Liver (tissue), 9 donors: ENCODE results near the gene HOXD11. TPM values are rescaled to one million over a fixed set of nuclear protein-coding genes. Genes with fewer than 3 reads are reported as not detected.

Source experiments
- DNase-seq: peaks from one replicate; pipeline ENCODE4 v3.0.0-alpha.2; 2017; ENCODE audit warnings: low spot score
- H3K27ac ChIP-seq, 2 donors: one replicate each; pipeline ENCODE4 v1.7.0; 2013; ENCODE audit warnings: inconsistent platforms in 2 of 2, low read length in 2 of 2, control low read depth in 1 of 2, low read depth in 1 of 2, mild to moderate bottlenecking in 1 of 2
- H3K27me3 ChIP-seq, 4 donors: one replicate each; pipeline versions ENCODE4 v1.6.1 to v1.7.0; 2013; ENCODE audit warnings: low read length in 3 of 4, inconsistent platforms in 1 of 4, mild to moderate bottlenecking in 1 of 4, moderate library complexity in 1 of 4; ENCODE audit not compliant: control insufficient read depth in 4 of 4, insufficient read depth in 4 of 4
- H3K36me3 ChIP-seq, 4 donors: one replicate each; pipeline versions ENCODE4 v1.6.1 to v1.7.0; 2013; ENCODE audit warnings: low read length in 3 of 4, mild to moderate bottlenecking in 3 of 4, low read depth in 1 of 4, moderate library complexity in 1 of 4; ENCODE audit not compliant: control insufficient read depth in 4 of 4, insufficient read depth in 3 of 4
- H3K4me1 ChIP-seq, 4 donors: one replicate each; pipeline versions ENCODE4 v1.6.1 to v1.7.0; 2013; ENCODE audit warnings: low read length in 3 of 4, mild to moderate bottlenecking in 3 of 4, moderate library complexity in 1 of 4; ENCODE audit not compliant: control insufficient read depth in 4 of 4, insufficient read depth in 4 of 4
- H3K4me3 ChIP-seq, 3 donors: one replicate each; pipeline versions ENCODE4 v1.6.1 to v1.7.0; 2013; ENCODE audit warnings: low read length in 3 of 3, control low read depth in 1 of 3, low read depth in 1 of 3, mild to moderate bottlenecking in 1 of 3
- H3K9ac ChIP-seq, 2 donors: one replicate each; pipeline ENCODE4 v1.7.0; 2013; ENCODE audit warnings: low read length in 2 of 2, mild to moderate bottlenecking in 2 of 2, moderate library complexity in 2 of 2, control low read depth in 1 of 2, low read depth in 1 of 2
- H3K9me3 ChIP-seq, 4 donors: one replicate each; pipeline versions ENCODE4 v1.6.1 to v1.7.0; 2013; ENCODE audit warnings: low read length in 3 of 4; ENCODE audit not compliant: control insufficient read depth in 4 of 4
- ATF3 ChIP-seq: IDR thresholded peaks from 2 replicates; pipeline ENCODE4 v1.6.1; 2016; ENCODE audit warnings: antibody characterized with exemption
- CTCF ChIP-seq: fragments of 150-350 bp; IDR thresholded peaks from 2 replicates; pipeline ENCODE4 v1.5.1; 2017; ENCODE audit warnings: improper control_type of control experiment, low read depth, low read length; ENCODE audit not compliant: missing input control
- EGR1 ChIP-seq, 2 donors: IDR thresholded peaks; 2 replicates each; pipeline ENCODE4 v1.6.1; 2016 to 2018; ENCODE audit warnings: antibody characterized with exemption in 2 of 2, low read depth in 2 of 2
- FOXA1 ChIP-seq: IDR thresholded peaks from 2 replicates; pipeline ENCODE4 v1.6.1; 2016; ENCODE audit warnings: antibody characterized with exemption
- GABPA ChIP-seq, 2 donors: IDR thresholded peaks in 1 of 2; conservative IDR thresholded peaks in 1 of 2; 2 replicates each; pipeline ENCODE4 v1.6.1; 2016; ENCODE audit warnings: antibody characterized with exemption in 2 of 2, mild to moderate bottlenecking in 1 of 2, moderate library complexity in 1 of 2
- HNF4A ChIP-seq, 2 donors: conservative IDR thresholded peaks; 2 replicates each; pipeline ENCODE4 v1.6.1; 2016; ENCODE audit warnings: antibody characterized with exemption in 2 of 2, mild to moderate bottlenecking in 2 of 2
- HNF4G ChIP-seq: IDR thresholded peaks from 2 replicates; pipeline ENCODE4 v1.6.1; 2016; ENCODE audit warnings: antibody characterized with exemption
- JUND ChIP-seq, 2 donors: IDR thresholded peaks; 2 replicates each; pipeline ENCODE4 v1.6.1; 2016; ENCODE audit warnings: antibody characterized with exemption in 2 of 2
- NR2F2 ChIP-seq: IDR thresholded peaks from 2 replicates; pipeline ENCODE4 v1.6.1; 2016; ENCODE audit warnings: antibody characterized with exemption
- RAD21 ChIP-seq, 2 donors: IDR thresholded peaks; 2 replicates each; pipeline ENCODE4 v1.6.1; 2016; ENCODE audit warnings: antibody characterized with exemption in 2 of 2, mild to moderate bottlenecking in 2 of 2
- RXRA ChIP-seq, 2 donors: IDR thresholded peaks; 2 replicates each; pipeline ENCODE4 v1.6.1; 2017 to 2018; ENCODE audit warnings: antibody characterized with exemption in 2 of 2, mild to moderate bottlenecking in 1 of 2
- SP1 ChIP-seq: IDR thresholded peaks from 2 replicates; pipeline ENCODE4 v1.6.1; 2018; ENCODE audit warnings: antibody characterized with exemption, mild to moderate bottlenecking
- TAF1 ChIP-seq: conservative IDR thresholded peaks from 2 replicates; pipeline ENCODE4 v1.6.1; 2016; ENCODE audit warnings: antibody characterized with exemption, mild to moderate bottlenecking
- WGBS: extraction: QIAGEN DNeasy Blood & Tissue Kit; methylation state at CpG from one replicate; pipeline ENCODE4 v1.1.7; 2013; 5-methylcytosine and 5-hydroxymethylcytosine counted together
- polyA plus RNA-seq, 2 donors: library from polyadenylated mRNA; stranded (reverse) in 1 of 2; unstranded in 1 of 2; fragments of 200-250 nt in 1 of 2; fragments of >200 nt in 1 of 2; fragmentation: Nextera tagmentation in 1 of 2; extraction: Ambion mirVana in 1 of 2; gene quantifications; one replicate each; pipeline versions ENCODE4 v1.2.1 to v1.2.3, GENCODE V29; 2013 to 2015
- total RNA-seq, 2 donors: library from RNA; depleted of rRNA; stranded (reverse); fragments of >200 nt; gene quantifications; one replicate each; pipeline ENCODE4 v1.2.3, GENCODE V29; 2014
- TF ChIP-seq, protein P1 (sequence below): IDR thresholded peaks from 2 replicates; pipeline ENCODE4 v1.6.1; 2016; ENCODE audit warnings: antibody characterized with exemption, mild to moderate bottlenecking
- TF ChIP-seq, protein P2 (sequence below): IDR thresholded peaks from 2 replicates; pipeline ENCODE4 v1.6.1; 2016; ENCODE audit warnings: antibody characterized with exemption
- TF ChIP-seq, protein P3 (sequence below): IDR thresholded peaks from 2 replicates; pipeline ENCODE4 v1.6.1; 2016; ENCODE audit warnings: antibody characterized with exemption
- donor health status: healthy.
- donor health status: healthy.
- donor health status: healthy.
- donor health status: healthy.
- donor health status: healthy.

HOXD11 gene
- total and polyA plus RNA-seq, 4 donors, result not detected

DNA sequence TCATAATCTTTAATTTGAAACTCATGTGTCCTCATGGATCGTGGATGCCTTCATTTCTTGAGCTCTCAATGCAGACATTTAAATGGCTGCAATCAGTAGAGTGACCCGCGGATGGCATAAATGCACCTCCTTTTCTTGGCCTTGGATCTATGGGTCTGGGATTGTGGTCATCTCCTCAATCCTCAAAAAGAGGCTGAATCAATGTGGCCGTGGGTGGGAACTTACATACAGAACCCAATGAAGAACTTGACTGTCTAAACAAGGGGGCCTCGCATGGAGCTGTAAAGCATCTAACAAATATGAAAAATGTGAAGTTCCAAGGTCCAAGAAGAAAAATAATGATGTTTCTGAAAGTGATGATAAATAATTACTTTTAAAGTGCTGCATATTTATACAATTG lies 11.7 kb upstream of the HOXD11 start:
- Histone ChIP-seq H3K4me3 (no peak overlapping the region), H3K27me3 (peaks cover 15 to 60% (median 31%) of the 10 kb centered on the region in 4 donors), H3K9me3 (peaks cover 0 to 4% (median 2%) of the 10 kb centered on the region in 4 donors), H3K9ac (no peak overlapping the region), H3K4me1 (peaks cover 9 to 24% (median 18%) of the 10 kb centered on the region in 4 donors), H3K27ac (no peak overlapping the region), H3K36me3 (no peaks in the 10 kb centered on the region)
- no peak for DNase-seq
- 14% methylated on average over 5 of the region's 5 CpGs for WGBS
- TF ChIP-seq GABPA (IDR thresholded peaks at IDR 0.05 in 1 of 2, conservative IDR thresholded peaks at IDR 0.05 in 1 of 2), result no peak
- TF ChIP-seq RXRA (IDR thresholded peaks at IDR 0.05), result no peak
- no peak for TF ChIP-seq TAF1

DNA sequence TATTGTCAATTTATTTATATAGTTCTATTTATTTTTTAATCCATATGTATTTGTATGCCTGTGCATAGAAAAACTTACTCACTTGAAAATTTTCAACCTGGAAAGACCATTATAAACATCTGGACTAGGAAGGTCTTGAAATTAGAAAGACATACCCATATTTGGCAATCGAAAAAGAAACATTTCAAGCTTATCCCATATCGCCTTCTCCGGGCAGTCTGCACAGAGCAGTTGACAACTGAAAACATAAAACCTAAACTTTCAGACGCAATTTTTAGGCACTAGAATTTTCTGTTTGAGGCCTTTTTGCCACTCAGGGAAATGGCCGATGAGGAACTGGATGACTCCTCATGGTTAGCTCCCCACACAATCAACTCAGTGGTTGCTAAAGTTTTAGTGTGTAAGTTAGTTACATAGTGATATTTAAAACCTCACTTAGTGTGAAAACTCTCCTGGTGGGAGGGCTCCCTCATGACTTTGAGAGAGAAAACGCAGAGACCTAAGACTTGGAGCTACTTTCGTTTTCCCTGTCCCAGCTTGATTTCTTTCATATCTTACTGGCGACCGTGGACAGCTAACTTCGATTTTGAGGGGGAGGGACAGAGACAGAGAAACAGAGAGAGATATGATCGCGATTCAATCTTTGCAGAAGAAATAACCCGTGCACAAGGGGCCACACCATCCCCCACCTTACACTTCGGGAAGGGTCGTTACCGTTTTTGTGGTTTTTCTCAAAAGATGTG lies 10.7 kb upstream of the HOXD11 start:
- Histone ChIP-seq H3K9me3 (peaks cover 0 to 4% (median 2%) of the 10 kb centered on the region in 4 donors), H3K27me3 (peaks cover 17 to 65% (median 33%) of the 10 kb centered on the region in 4 donors), H3K4me1 (peaks cover 9 to 24% (median 18%) of the 10 kb centered on the region in 4 donors), H3K36me3 (no peaks in the 10 kb centered on the region), H3K27ac (no peak overlapping the region), H3K4me3 (peak overlapping the region; percentile 12 to 50 (median 38)), H3K9ac (no peak overlapping the region)
- WGBS, result 12% methylated on average over 16 of the region's 16 CpGs
- TF ChIP-seq CTCF, result no peak
- TF ChIP-seq FOXA1, result no peak
- TF ChIP-seq ATF3, result no peak
- TF ChIP-seq HNF4A (conservative IDR thresholded peaks at IDR 0.05), result no peak
- TF ChIP-seq, protein P1, sequence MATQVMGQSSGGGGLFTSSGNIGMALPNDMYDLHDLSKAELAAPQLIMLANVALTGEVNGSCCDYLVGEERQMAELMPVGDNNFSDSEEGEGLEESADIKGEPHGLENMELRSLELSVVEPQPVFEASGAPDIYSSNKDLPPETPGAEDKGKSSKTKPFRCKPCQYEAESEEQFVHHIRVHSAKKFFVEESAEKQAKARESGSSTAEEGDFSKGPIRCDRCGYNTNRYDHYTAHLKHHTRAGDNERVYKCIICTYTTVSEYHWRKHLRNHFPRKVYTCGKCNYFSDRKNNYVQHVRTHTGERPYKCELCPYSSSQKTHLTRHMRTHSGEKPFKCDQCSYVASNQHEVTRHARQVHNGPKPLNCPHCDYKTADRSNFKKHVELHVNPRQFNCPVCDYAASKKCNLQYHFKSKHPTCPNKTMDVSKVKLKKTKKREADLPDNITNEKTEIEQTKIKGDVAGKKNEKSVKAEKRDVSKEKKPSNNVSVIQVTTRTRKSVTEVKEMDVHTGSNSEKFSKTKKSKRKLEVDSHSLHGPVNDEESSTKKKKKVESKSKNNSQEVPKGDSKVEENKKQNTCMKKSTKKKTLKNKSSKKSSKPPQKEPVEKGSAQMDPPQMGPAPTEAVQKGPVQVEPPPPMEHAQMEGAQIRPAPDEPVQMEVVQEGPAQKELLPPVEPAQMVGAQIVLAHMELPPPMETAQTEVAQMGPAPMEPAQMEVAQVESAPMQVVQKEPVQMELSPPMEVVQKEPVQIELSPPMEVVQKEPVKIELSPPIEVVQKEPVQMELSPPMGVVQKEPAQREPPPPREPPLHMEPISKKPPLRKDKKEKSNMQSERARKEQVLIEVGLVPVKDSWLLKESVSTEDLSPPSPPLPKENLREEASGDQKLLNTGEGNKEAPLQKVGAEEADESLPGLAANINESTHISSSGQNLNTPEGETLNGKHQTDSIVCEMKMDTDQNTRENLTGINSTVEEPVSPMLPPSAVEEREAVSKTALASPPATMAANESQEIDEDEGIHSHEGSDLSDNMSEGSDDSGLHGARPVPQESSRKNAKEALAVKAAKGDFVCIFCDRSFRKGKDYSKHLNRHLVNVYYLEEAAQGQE, result no peak
- TF ChIP-seq SP1, result no peak
- no peak for TF ChIP-seq HNF4G
- TF ChIP-seq, protein P2, sequence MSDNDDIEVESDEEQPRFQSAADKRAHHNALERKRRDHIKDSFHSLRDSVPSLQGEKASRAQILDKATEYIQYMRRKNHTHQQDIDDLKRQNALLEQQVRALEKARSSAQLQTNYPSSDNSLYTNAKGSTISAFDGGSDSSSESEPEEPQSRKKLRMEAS, result no peak
- TF ChIP-seq RAD21 (IDR thresholded peaks at IDR 0.05), result no peak
- TF ChIP-seq RXRA (IDR thresholded peaks at IDR 0.05), result no peak
- TF ChIP-seq, protein P3, sequence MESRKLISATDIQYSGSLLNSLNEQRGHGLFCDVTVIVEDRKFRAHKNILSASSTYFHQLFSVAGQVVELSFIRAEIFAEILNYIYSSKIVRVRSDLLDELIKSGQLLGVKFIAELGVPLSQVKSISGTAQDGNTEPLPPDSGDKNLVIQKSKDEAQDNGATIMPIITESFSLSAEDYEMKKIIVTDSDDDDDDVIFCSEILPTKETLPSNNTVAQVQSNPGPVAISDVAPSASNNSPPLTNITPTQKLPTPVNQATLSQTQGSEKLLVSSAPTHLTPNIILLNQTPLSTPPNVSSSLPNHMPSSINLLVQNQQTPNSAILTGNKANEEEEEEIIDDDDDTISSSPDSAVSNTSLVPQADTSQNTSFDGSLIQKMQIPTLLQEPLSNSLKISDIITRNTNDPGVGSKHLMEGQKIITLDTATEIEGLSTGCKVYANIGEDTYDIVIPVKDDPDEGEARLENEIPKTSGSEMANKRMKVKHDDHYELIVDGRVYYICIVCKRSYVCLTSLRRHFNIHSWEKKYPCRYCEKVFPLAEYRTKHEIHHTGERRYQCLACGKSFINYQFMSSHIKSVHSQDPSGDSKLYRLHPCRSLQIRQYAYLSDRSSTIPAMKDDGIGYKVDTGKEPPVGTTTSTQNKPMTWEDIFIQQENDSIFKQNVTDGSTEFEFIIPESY, result no peak
- no peak for TF ChIP-seq EGR1 (IDR thresholded peaks at IDR 0.05; ENCODE audit: low read depth in 2 of 2)
- no peak for TF ChIP-seq NR2F2
- TF ChIP-seq TAF1, result no peak
- no peak for TF ChIP-seq JUND (IDR thresholded peaks at IDR 0.05)
- DNase-seq, result no peak
